ENCODE measurements around the gene ALX4. TPM values are rescaled to one million over a fixed set of nuclear protein-coding genes. Genes with fewer than 3 reads are reported as not detected.

Gene ALX4
- polyA plus RNA-seq, 2 of the 4 experiments (the other 2 are of a cell fraction): 1.00 to 5.6 TPM

GRCh38 chr11:44221992-44222391 is 87.9 kb downstream of the ALX4 start:
- Histone ChIP-seq H3K4me2 (no peak overlapping the region), H3K4me1 (peaks cover 7% of the 10 kb centered on the region), H3K4me3 (no peak overlapping the region), H3K9me3 (no peaks in the 10 kb centered on the region), H3K27ac (no peak overlapping the region)
- no peak for ATAC-seq
- no peak for TF ChIP-seq RNF2 (IDR thresholded peaks at IDR 0.05; ENCODE audit: borderline replicate concordance, low read depth)
- TF ChIP-seq CBX2 (IDR thresholded peaks at IDR 0.05; ENCODE audit: borderline replicate concordance, low read depth): no peak
- TF ChIP-seq HDAC2 (IDR thresholded peaks at IDR 0.05): no peak
- TF ChIP-seq FOSB (CRISPR knock-in tag; IDR thresholded peaks at IDR 0.05): no peak
- TF ChIP-seq REST (IDR thresholded peaks at IDR 0.05): no peak
- no peak for TF ChIP-seq HES2 (IDR thresholded peaks at IDR 0.05)
- no peak for TF ChIP-seq SMC3 (IDR thresholded peaks at IDR 0.05)
- TF ChIP-seq GATA3 (IDR thresholded peaks at IDR 0.05; ENCODE audit: borderline replicate concordance): no peak
- TF ChIP-seq RAD21 (conservative IDR thresholded peaks at IDR 0.05 in 1 of 2, IDR thresholded peaks at IDR 0.05 in 1 of 2): no peak
- TF ChIP-seq ZFP36 (IDR thresholded peaks at IDR 0.05; ENCODE audit: borderline replicate concordance, partially characterized antibody): no peak
- no peak for TF ChIP-seq MAX (IDR thresholded peaks at IDR 0.05)
- TF ChIP-seq CHD4 (IDR thresholded peaks at IDR 0.05; ENCODE audit: borderline replicate concordance): no peak
- TF ChIP-seq HEYL (CRISPR knock-in tag; IDR thresholded peaks at IDR 0.05): no peak
- no peak for TF ChIP-seq TFCP2L1 (CRISPR knock-in tag; IDR thresholded peaks at IDR 0.05)
- TF ChIP-seq RCOR1 (IDR thresholded peaks at IDR 0.05; ENCODE audit: low read depth, low read length): no peak
- no peak for TF ChIP-seq FOXS1 (CRISPR knock-in tag; IDR thresholded peaks at IDR 0.05)
- no peak for TF ChIP-seq EHMT2 (IDR thresholded peaks at IDR 0.05; ENCODE audit: low read depth)
- CTCF ChIA-PET: interaction anchor here (0.5 to 1.5 kb wide), 5 partner anchors 11 to 585 kb away, joined by 3 to 4 read pairs (median 3); no protein-coding TSS in a partner anchor
- POLR2A ChIA-PET: no interaction called here
- FAIRE-seq: no peak
- 97% methylated on average over 2 of the region's 2 CpGs for WGBS (ENCODE audit: missing lambda C conversion rate)
- DNase-seq (ENCODE audit: low read depth in 1 of 2, low spot score in 1 of 2): no peak

- no peak overlapping the region for H3K4me3 ChIP-seq
- no peaks in the 10 kb centered on the region for H3K9me3 ChIP-seq
- 88% methylated on average over 3 of the region's 3 CpGs for WGBS (ENCODE audit: missing lambda C conversion rate)
- H3K4me2 ChIP-seq: no peak overlapping the region
- FAIRE-seq (no peak), DNase-seq (ENCODE audit: low read depth in 1 of 2, low spot score in 1 of 2) (no peak), ATAC-seq (no peak)
- CTCF ChIA-PET: interaction anchor here (0.9 to 1.5 kb wide), 3 partner anchors 11 to 88 kb away, joined by 3 read pairs; no protein-coding TSS in a partner anchor
- H3K4me1 ChIP-seq: peaks cover 7% of the 10 kb centered on the region
- POLR2A ChIA-PET: no interaction called here
- H3K27ac ChIP-seq: no peak overlapping the region
- TF ChIP-seq CBX8 (IDR thresholded peaks at IDR 0.05) (no peak), KDM1A (IDR thresholded peaks at IDR 0.05; ENCODE audit: low read depth) (no peak), ELK1 (IDR thresholded peaks at IDR 0.05; ENCODE audit: low read depth, low read length) (no peak), TP53 (CRISPR knock-in tag; IDR thresholded peaks at IDR 0.05) (no peak), KDM5A (IDR thresholded peaks at IDR 0.05) (no peak), ZFP36 (IDR thresholded peaks at IDR 0.05; ENCODE audit: borderline replicate concordance, partially characterized antibody) (no peak), E2F6 (IDR thresholded peaks at IDR 0.05; ENCODE audit: borderline replicate concordance, low read depth) (no peak), REST (IDR thresholded peaks at IDR 0.05) (no peak), ZSCAN20 (CRISPR knock-in tag; IDR thresholded peaks at IDR 0.05) (no peak), GATA3 (IDR thresholded peaks at IDR 0.05; ENCODE audit: borderline replicate concordance) (no peak), TFCP2L1 (CRISPR knock-in tag; IDR thresholded peaks at IDR 0.05) (no peak), CHD2 (IDR thresholded peaks at IDR 0.05; ENCODE audit: low read length, partially characterized antibody) (no peak), FOSB (CRISPR knock-in tag; IDR thresholded peaks at IDR 0.05) (no peak), HOXB13 (CRISPR knock-in tag; IDR thresholded peaks at IDR 0.05; ENCODE audit: low read depth) (no peak), CEBPB (IDR thresholded peaks at IDR 0.05) (no peak)
Measured at GRCh38 chr11:44221456-44221855, 88.5 kb downstream of the ALX4 start.

Data from A549 (cell line).